Stimulated activated CD8-positive, alpha-beta memory T cell treated with anti-CD3 and anti-CD28 coated beads, Interleukin-4, amount 100 ng/mL, for 24 hours (primary cell): Measurements from ENCODE around the gene GAS7.

Experiments used
- DNase-seq: peaks from one replicate; pipeline ENCODE4 v3.0.0-alpha.2; 2020; ENCODE audit warnings: low read depth

The GAS7 gene

GRCh38 chr17:9916108-9916507 is 282.3 kb downstream of the GAS7 start:
- no peak for DNase-seq

DNA sequence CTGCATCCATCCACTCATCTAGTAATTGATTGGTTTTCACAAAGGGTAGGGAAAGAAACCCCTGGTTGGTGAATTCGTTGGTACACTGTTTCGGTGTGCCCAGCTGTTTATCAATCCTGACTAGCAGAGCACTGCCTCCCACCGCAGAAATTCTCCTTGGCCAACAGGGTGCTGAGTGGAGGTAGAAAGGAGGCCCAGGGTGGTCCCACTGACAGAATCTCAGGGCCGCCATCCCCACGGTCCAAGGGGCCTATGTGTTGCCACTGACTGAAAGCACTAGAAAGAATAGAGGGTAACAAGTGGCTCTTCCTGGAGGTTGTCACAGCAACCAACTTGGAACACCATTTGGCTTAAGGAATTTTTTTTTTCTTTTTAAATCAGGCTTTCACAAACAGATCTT is 284.9 kb downstream of the GAS7 start:
- DNase-seq = no peak

GRCh38 chr17:9912121-9913099 is 286.0 kb downstream of the GAS7 start:
- no peak for DNase-seq

- no peak for DNase-seq
Observed at GRCh38 chr17:9911089-9911488, 287.3 kb downstream of the GAS7 start.

- DNase-seq = no peak
Observed at GRCh38 chr17:9908649-9909042, 289.8 kb downstream of the GAS7 start.

GRCh38 chr17:9907883-9908648 is 290.3 kb downstream of the GAS7 start:
- DNase-seq = no peak

- no peak for DNase-seq
Observed at GRCh38 chr17:9907131-9907530, 291.3 kb downstream of the GAS7 start.

- DNase-seq = no peak
Observed at GRCh38 chr17:9906616-9907015, 291.8 kb downstream of the GAS7 start.

- DNase-seq = no peak
Observed at GRCh38 chr17:9905902-9906301, 292.5 kb downstream of the GAS7 start.

GRCh38 chr17:9905078-9905415 is 293.4 kb downstream of the GAS7 start, which contains the start of gene RCVRN:
RCVRN (minus strand) TSS chr17:9905271; CDS start chr17:9905180, 91 bp downstream.
- no peak for DNase-seq

DNA sequence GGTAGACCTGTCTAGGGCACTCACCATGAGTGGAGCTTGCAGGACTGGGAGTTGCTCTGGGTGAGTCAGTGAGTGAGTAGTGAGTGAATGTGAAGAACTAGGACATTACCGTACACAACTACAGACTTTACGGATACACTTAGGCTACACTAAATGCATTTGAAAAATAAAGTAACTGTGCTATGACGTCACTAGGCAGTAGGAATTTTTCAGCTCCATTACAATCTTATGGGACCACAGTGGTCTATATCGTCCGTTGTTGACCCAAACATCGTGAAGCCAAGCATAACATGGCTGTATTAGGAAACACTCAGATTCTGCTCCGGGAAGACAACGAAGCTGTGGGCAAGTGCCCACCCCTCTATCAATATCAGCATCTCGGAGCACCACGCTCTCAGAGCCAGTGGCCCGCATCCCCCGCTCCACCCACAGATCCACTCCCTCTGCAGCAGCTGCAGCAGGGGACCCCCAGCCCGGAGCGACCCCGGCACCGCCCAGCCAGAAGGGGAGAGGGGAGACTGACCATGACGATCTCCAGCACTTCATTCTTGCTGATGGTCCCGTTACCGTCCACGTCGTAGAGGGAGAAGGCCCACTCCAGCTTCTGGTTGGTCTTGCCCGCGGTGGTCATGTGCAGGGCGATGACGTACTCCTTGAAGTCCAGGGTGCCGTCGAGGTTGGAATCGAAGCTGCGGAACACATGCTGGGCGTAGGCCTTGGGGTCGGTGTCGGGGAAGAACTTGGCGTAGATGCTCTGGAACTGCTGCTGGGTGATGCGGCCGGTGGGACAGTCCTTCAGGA is 293.9 kb downstream of the GAS7 start:
- DNase-seq = no peak

- no peak for DNase-seq
Observed at GRCh38 chr17:9902120-9902519, 296.3 kb downstream of the GAS7 start.

DNA sequence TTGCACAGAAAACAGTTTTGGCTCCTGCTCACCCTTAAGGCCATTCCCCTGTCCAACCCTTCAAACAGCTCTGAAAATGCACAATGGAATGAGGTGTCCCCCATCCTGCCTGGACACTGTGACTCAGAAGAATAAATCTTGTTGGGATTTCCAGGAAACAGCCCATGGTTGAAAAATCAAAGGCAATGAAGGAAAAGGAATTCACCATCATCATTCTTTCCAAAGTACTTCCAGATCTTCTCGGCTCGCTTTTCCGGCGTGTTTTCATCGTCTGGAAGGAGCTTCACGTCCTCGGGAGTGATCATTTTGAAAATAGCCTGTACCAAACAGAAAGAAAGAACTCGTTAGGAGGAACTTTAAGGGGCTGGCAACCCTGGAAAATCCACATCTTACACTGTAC is 297.6 kb downstream of the GAS7 start:
- no peak for DNase-seq

DNA sequence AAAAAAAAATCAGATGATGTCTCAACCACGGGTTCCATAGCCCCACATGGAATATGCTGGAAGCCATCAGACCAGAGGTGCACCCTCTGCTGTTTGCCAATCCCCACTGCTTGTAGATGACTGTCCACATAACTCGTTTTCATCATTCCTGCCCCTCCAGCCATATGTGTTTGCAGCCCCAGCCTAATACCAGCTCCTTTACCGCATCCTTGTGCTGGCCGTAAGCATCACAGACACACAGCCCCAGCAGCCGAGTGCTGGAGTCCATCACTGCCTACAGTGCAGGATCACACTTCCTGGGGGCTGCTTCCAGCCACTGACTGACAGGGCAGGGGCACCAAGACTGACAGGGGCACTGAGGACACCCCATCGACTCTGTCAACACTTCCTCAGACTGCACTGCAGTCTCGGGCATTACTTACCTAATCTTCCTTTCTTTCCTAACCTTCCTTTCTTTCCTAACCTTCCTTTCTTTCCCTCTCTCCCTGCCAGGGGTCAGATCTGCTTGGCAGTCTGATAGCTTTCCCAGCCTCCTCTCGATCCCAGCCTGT is 298.3 kb downstream of the GAS7 start:
- DNase-seq = no peak

GRCh38 chr17:9899280-9900043 is 298.9 kb downstream of the GAS7 start:
- no peak for DNase-seq

- no peak for DNase-seq
Observed at GRCh38 chr17:9898812-9899211, 299.6 kb downstream of the GAS7 start.

GRCh38 chr17:9897372-9897968 is 300.9 kb downstream of the GAS7 start:
- no peak for DNase-seq

- DNase-seq = no peak
Observed at GRCh38 chr17:9895923-9896322, 302.5 kb downstream of the GAS7 start.

DNA sequence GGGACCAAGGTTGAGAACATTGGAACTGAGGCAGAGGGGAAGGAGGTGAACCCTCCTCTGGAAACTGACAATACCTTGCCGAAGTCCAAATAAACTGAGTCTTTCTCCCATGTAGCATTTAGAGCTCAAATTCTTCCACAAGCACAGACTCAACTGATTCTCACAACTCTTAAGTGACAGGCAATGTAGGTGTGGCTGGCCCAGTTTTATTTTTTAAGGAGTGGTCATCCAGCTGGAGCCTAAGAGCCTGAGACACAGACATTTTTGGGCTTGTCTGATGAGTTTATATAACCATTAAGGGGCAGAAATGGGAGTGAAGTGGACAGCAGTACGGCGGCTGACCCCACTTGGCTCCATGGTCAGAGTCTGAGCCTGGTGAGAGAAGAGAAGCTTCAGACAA is 304.2 kb downstream of the GAS7 start:
- DNase-seq = no peak

DNA sequence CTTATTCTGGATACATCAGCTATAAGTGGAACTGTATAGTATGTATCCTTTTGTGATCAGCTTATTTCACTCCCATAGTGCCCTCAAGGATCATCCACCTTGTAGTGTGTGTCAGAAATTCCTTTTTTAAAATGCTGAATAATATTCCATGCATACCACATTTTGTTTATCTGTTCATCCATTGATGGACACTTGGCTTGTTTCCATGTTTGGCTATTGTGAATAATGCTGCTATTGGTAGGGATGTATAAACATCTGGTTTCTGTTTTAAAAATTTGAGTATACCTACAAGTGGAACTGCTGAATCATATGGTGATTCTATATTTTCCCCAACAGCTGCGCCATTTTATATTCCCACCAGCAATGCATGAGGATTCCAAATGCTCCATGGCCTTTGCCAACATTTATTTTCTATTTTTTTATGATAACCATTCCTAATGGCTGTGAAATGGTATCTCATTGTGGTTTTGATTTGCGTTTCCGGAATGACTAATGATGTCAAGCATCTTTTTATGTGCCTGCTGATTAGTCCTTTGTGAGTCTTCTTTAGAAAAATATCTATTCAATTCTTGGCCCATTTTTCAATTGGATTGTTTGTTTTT is 304.9 kb downstream of the GAS7 start:
- no peak for DNase-seq
